Type B pancreatic cell (in vitro differentiated cells): ENCODE measurements around the gene POFUT1. TPM values are rescaled to one million over a fixed set of nuclear protein-coding genes. Genes with fewer than 3 reads are reported as not detected.
"Not testable (repeated sequence)": the region's sequence is repeated elsewhere in the genome, so short reads cannot be mapped to it uniquely, and the experiment has no call there.

Source experiments
- DNase-seq: peaks from one replicate; pipeline ENCODE4 v3.0.0; 2021; ENCODE audit warnings: mixed read lengths; ENCODE audit not compliant: unreplicated experiment; ENCODE audit errors: extremely low spot score
- H3K27ac Mint-ChIP-seq: 2 replicates; pipeline ENCODE4 v1.8.0; 2021; ENCODE audit warnings: mild to moderate bottlenecking, mixed read lengths
- H3K27me3 Mint-ChIP-seq: 2 replicates; pipeline ENCODE4 v1.8.0; 2021; ENCODE audit warnings: mixed read lengths
- H3K36me3 Mint-ChIP-seq: 2 replicates; pipeline ENCODE4 v1.8.0; 2021; ENCODE audit warnings: mixed read lengths
- H3K4me1 Mint-ChIP-seq: one replicate; pipeline ENCODE4 v1.8.0; 2021; ENCODE audit warnings: mixed read lengths; ENCODE audit not compliant: unreplicated experiment
- H3K4me3 Mint-ChIP-seq: 2 replicates; pipeline ENCODE4 v1.8.0; 2021; ENCODE audit warnings: mild to moderate bottlenecking, mixed read lengths
- H3K9me3 Mint-ChIP-seq: 2 replicates; pipeline ENCODE4 v1.8.0; 2021; ENCODE audit warnings: mixed read lengths
- total RNA-seq: library from RNA; stranded (reverse); gene quantifications from 2 replicates; pipeline ENCODE4 v1.2.1, GENCODE V29; 2021; ENCODE audit warnings: low replicate concordance
- TF ChIP-seq, protein P1 (sequence below): fragments of 200-600 bp; sonication (generic); conservative IDR thresholded peaks from 2 replicates; pipeline ENCODE4 v1.5.0; 2021; ENCODE audit warnings: antibody characterized with exemption, mild to moderate bottlenecking

Gene POFUT1
- total RNA-seq, 1 donor from 2014 or later, result 55.8 TPM

DNA sequence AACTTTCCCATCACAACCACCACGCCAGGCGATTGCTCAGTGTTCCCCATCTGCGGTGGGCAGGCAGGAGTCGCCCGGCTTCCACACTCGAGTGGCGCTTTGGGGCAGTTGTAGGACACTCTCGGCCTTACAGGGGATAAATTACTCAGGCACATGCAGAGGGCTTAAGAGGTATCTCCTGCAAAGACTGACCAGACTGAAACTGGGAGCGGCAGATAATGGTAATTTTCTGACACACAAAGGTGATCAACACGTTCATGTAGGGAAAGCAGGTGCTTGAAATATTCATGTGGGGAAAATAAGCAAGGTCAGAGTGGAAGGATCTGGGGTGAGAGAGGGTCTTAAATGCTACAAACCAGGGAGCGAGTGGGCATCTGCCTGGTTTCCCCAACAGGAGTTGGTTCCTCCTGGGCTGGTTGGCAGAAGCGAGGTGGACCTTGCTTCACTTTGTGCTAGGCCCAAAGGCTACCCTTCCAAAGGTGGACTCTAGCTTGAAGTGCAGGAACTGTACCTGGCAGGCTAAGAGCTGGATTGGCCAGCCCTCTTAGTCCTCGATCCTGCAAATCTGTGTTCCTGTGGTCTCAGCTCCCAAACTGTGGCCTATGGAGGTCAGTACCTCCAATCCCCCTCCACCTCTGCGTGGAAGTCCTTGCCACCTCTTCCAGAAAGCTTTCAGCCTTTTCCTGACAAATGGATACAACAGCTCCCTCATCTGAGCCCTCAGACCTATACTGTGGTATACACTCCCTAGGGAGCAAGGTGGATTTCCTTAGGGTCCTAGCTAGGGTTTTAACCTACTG, 16.9 kb upstream of the POFUT1 start:
- H3K27me3 Mint-ChIP-seq, result no peaks in the 10 kb centered on the region
- H3K4me1 Mint-ChIP-seq, result peaks cover 36% of the 10 kb centered on the region
- TF ChIP-seq, protein P1, sequence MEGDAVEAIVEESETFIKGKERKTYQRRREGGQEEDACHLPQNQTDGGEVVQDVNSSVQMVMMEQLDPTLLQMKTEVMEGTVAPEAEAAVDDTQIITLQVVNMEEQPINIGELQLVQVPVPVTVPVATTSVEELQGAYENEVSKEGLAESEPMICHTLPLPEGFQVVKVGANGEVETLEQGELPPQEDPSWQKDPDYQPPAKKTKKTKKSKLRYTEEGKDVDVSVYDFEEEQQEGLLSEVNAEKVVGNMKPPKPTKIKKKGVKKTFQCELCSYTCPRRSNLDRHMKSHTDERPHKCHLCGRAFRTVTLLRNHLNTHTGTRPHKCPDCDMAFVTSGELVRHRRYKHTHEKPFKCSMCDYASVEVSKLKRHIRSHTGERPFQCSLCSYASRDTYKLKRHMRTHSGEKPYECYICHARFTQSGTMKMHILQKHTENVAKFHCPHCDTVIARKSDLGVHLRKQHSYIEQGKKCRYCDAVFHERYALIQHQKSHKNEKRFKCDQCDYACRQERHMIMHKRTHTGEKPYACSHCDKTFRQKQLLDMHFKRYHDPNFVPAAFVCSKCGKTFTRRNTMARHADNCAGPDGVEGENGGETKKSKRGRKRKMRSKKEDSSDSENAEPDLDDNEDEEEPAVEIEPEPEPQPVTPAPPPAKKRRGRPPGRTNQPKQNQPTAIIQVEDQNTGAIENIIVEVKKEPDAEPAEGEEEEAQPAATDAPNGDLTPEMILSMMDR, result peak; percentile 36
- peak overlapping the region; percentile 91 for H3K4me3 Mint-ChIP-seq
- DNase-seq, result no peak
- peak overlapping the region; percentile 84 for H3K27ac Mint-ChIP-seq
- H3K9me3 Mint-ChIP-seq, result no peaks in the 10 kb centered on the region
- H3K36me3 Mint-ChIP-seq, result peaks cover 24% of the 10 kb centered on the region

DNA sequence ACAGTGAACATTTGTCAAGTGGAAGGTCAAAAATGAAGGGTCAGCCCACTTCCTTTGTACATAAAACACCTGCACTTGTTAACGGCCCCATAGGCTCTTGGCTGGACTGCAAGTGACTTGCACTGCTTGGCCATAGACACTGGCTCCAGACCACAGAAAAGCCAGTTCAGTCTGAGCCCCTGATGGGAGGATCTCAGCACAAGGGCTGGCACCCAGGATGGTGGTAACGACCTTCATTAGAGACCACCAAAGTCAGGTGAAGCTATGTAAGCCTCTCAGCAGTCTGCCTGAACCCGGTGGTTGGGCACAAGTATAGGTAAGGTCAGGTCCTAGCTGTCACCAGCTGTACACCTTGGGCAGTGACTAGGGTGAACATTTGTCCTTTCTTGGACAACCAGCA, 16.3 kb upstream of the POFUT1 start:
- H3K27me3 Mint-ChIP-seq, result no peaks in the 10 kb centered on the region
- no peak for DNase-seq
- peaks cover 36% of the 10 kb centered on the region for H3K4me1 Mint-ChIP-seq
- H3K9me3 Mint-ChIP-seq, result no peaks in the 10 kb centered on the region
- H3K4me3 Mint-ChIP-seq, result peak overlapping the region; percentile 91
- H3K27ac Mint-ChIP-seq, result peak overlapping the region; percentile 84
- H3K36me3 Mint-ChIP-seq, result peaks cover 30% of the 10 kb centered on the region
- TF ChIP-seq, protein P1, result no peak

DNA sequence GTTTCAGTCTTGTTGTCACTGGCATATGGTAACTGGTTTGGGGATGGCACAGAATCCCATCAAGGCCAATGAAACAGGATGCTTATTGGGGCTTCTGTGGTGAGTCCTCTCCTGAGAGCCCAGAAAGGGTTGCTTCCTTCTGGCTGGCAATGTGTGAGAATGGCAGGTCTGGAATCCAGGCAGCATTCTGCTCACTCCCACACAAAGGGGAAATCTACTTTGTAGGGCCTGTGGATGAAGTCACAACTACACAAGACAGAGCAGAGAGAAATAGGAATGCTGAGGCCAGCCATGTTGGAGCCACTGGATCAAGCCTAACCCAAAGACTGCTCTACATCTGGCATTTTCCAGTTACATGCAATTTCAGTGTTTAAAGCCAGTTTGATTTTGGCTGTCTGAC, 15.8 kb upstream of the POFUT1 start:
- Mint-ChIP-seq H3K36me3 (peaks cover 30% of the 10 kb centered on the region), H3K9me3 (no peaks in the 10 kb centered on the region), H3K27ac (peak overlapping the region; percentile 24), H3K27me3 (no peaks in the 10 kb centered on the region), H3K4me3 (no peak overlapping the region), H3K4me1 (peaks cover 36% of the 10 kb centered on the region)
- DNase-seq, result no peak
- TF ChIP-seq, protein P1, result no peak

DNA sequence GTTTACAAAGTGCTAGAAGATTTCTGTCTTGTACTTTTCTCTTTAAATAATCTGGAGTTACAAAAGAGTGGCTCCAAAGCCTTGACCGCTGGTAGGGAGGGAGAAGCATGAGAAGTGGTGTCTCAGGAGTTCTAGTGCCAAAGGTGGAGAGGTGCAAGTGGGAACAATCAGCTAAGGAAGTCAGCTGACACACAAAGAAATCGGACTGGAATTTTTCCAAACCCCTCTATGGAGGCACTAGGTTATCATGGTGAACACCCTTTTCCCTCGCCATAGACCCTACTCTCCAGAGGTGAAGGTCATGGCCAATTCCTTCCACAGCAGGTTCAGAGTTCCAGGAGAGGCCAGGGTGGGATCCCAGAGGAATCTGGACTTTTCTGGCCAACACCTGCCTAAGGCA, 15.0 kb upstream of the POFUT1 start:
- DNase-seq, result no peak
- Mint-ChIP-seq H3K4me1 (peaks cover 36% of the 10 kb centered on the region), H3K27ac (peak overlapping the region; percentile 24), H3K9me3 (no peaks in the 10 kb centered on the region), H3K27me3 (no peaks in the 10 kb centered on the region), H3K4me3 (no peak overlapping the region), H3K36me3 (peaks cover 36% of the 10 kb centered on the region)
- TF ChIP-seq, protein P1, result no peak

DNA sequence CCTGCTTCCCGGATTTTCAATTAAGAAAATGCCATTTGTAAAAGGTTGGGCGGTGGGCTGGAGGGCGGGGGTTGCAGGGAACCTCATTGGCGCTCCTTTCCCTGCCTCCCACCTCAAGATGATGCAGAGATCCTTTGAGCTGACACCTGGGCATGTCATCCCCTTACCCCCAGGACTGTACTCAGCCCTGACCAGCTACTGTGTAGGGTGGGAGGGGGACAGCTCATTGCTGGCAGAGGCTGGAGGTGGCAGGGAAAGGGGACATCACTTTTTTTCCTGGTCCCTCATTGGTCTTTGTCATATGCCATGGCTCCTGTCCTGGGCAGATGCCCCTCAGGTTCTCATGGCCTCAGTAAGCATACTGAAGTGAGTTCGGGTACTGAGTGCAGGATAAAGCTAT, 14.3 kb upstream of the POFUT1 start:
- peak overlapping the region; percentile 8 for H3K4me3 Mint-ChIP-seq
- H3K36me3 Mint-ChIP-seq, result peaks cover 40% of the 10 kb centered on the region
- peak overlapping the region; percentile 24 for H3K27ac Mint-ChIP-seq
- not testable (repeated sequence) for H3K27me3 Mint-ChIP-seq, DNase-seq, H3K9me3 Mint-ChIP-seq
- peaks cover 35% of the 10 kb centered on the region for H3K4me1 Mint-ChIP-seq

DNA sequence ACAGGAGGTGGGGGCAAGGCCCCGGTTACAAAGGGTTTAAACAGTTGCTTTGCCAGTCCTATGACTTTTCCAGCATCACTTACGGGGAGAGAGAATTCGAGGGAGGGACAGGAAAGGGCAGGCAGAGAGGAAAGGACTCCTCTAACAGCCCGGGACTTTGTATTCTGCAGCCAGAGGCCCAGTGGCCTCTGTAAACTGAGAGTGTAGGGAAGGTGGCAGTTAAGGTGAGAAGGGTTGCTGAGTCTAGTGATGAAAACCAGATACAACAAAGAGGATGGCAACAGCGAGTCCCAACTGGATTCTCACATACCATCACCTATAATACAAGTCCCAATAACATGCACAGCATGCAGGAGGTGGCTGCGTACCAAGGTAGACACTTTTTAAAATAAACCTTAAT, 13.7 kb upstream of the POFUT1 start:
- Mint-ChIP-seq H3K4me3 (no peak overlapping the region), H3K36me3 (peaks cover 37% of the 10 kb centered on the region), H3K27me3 (no peaks in the 10 kb centered on the region), H3K4me1 (peaks cover 28% of the 10 kb centered on the region), H3K9me3 (no peaks in the 10 kb centered on the region), H3K27ac (no peak overlapping the region)
- DNase-seq, result no peak
- TF ChIP-seq, protein P1, result no peak
